Right renal cortex interstitium (tissue), 3 donors: ENCODE data around the gene BBLN. TPM values are rescaled to one million over a fixed set of nuclear protein-coding genes. Genes with fewer than 3 reads are reported as not detected.

Experiments
- DNase-seq, 3 donors: peaks; one replicate each; pipeline ENCODE4 v3.0.0-alpha.2; 2013; ENCODE audit warnings: low read depth in 3 of 3, low spot score in 2 of 3
- polyA plus RNA-seq, 3 donors: library from polyadenylated mRNA; unstranded; fragments of 120-200 nt; gene quantifications; one replicate each; pipeline ENCODE4 v1.2.1, GENCODE V29; 2013; ENCODE audit not compliant: insufficient read length in 3 of 3

The BBLN gene
- polyA plus RNA-seq, 3 donors, result 27.6 to 36.7 (median 30.9) TPM

DNA sequence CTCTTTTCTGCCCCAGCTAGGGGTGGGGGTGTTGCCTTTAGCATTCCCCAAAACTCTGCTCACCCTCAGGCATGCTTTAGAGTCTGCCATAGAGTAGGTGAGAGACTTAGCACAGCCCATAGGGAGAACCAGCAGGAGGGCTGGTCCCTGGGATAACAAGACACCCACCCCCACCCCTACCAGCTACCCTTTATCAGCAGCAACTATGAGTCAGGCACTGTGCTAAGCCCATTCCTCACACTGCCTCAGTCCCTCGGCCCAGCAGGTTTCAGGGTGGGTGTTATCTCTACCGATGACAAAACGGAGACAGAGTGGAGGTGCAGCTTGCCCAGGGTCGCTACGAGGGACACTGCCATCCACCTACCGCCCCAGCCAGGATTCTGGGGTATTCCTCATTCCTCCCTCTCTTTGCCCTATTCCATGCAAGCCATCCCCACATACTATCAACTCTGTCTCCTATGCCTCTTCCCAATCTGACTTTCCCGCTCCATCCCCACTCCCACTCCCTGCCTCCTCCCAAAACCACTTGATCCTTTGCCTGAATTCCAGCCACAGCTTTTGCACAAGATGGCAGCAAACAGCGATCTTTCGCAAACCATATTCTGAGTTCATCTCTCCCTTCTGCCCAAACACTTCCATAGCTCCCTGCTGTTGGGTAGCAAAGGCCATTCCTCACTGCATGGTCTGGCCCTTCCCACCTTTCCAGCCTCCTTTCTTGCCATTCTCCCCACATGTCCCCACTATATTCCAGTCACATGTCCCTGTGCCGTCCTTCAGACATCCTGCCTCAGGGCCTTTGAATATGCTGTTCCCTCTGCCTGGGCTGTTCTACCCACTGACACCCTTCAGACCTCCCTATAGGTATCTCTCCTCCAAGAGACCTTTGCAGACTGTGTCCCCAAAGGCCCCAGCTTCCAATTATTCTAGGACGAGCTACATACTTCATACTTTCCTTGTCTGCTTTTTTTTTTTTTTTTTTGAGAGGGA lies 26.2 kb downstream of the BBLN start:
- DNase-seq, result no peak

- no peak for DNase-seq
These were observed 27.3 kb downstream of the BBLN start for GRCh38 chr9:128187361-128187760.

- DNase-seq, result no peak
These were observed 28.1 kb downstream of the BBLN start for GRCh38 chr9:128188209-128188608.

GRCh38 chr9:128190013-128190412 lies 29.9 kb downstream of the BBLN start:
- DNase-seq, result no peak

GRCh38 chr9:128190516-128191405 lies 30.7 kb downstream of the BBLN start:
- DNase-seq, result no peak

DNA sequence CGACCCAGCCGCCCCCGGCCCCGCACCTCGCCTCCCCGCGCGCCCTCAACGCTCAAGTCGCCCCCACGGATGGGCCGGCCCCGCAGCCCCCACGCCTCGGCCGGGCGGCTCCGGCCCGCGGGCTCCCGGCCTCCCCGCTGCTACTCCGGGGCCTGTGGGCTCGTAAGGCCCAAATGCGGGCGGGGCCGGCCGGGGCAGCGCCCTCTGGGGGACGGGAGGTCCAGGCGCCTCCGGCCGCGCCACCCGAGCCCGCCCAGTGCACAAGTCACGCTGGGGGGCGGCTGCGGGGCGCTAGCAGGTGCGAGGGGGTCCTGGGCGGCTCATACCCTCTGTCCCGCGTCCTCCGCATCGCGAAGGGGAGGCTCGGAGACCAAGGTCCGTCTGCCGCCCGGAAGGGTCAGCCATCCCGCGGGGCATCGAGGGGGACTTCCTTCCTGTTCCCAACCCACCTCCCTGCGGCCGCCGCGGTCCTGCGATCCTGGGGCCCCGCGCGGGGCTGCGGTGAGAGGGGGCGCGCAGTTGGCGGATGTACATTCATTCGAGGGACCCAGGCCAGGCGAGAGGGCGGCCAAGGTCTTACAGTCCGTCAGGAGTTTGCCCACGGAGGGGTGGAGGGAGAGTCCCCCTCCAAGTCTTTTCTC lies 31.5 kb downstream of the BBLN start, which contains the start of gene CIZ1:
TSS of gene CIZ1 (minus strand) at position 167 of the 641 bp plus-strand sequence. CDS start 715 bp downstream, outside the sequence.
- no peak for DNase-seq

DNA sequence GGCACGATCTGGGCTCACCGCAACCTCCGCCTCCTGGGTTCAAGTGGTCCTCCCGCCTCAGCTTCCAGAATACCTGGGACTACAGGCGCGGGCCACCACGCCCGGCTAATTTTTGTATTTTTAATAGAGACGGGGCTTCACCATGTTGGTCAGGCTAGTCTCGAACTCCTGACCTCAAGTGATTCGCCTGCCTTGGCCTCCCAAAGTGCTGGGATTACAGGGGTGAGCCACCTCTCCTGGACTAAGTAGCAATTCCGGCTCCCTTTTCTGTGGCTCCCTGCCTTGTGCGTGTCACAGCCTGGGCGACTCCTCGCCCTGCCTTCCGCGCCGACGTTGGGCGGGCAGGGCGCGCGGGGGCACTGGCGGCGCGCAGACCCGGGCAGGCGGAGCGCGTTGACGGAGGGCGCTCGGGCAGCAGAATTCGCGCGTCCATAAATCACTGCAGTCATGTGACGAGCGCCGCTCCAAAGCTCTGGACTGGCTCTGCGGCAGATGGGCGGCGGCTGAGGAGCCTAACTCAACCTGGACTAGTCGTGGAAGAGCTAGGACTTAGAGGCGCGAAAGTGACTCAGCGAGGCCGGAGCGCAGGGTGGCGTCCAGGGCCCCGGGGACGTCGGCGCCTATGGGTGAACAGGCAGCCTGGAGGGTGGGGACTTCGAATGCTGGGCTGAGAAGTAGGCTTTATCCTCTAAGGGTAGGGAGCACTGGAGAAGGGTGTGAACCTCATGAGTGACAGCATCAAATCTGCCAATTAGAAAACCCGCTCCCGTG lies 32.7 kb downstream of the BBLN start:
- DNase-seq, result peak in 1 of 3 donors; percentile 76

DNA sequence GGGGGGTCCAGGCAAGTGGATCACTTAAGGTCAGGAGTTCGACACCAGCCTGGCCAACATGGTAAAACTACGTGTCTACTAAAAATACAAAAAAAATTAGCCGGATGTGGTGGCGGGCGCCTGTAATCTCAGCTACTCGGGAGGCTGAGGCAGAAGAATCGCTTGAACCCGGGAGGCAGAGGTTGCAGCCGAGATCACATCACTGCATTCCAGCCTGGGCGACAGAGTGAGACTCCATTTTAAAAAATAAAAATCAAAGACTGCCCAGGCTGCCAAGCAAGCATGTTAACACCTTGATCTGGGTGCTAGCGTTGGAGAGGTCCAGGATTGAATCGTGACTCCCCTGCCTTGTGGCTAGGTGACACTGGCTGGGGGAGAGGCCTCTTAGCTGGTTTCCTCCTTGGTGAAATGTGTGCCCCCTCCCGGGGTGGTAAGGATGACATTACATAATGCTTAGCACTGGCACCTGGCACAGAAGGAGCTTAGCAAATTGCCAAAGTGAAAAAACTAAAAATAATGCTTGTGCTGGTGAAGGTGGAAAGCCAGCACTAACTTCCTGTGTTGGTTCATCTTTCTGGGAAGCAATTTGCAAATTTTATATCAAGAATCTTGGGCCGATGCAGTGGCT lies 33.5 kb downstream of the BBLN start:
- DNase-seq, result no peak

- no peak for DNase-seq
These were observed 41.6 kb downstream of the BBLN start for GRCh38 chr9:128201441-128202369.

- no peak for DNase-seq
These were observed 42.6 kb downstream of the BBLN start for GRCh38 chr9:128202648-128203023.

DNA sequence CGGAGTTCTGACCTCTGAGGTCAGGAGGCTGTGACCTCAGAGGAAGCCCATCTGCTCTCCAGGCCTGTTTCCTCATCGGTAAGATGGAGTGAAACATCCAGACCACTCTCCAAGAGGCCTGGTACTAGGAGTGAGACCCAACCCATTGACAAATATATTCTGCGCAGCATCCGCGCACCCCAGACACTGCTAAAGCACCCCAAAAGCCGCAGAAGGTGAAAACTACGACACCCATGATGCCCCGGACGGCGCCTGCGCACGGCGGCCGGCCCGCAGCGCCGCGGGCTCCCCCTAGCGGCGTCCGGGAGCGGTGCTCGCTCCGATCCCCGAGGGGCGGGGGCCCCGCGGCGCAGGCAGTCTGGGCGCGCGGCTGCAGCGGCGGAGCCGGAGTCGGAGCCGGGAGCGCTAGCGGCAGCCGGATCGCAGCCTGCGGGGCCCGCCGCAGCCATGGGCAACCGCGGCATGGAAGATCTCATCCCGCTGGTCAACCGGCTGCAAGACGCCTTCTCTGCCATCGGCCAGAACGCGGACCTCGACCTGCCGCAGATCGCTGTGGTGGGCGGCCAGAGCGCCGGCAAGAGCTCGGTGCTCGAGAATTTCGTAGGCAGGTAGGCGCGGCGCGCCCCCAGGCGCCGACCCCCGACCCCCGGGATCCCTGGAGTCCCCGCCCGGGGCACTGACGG lies 43.1 kb downstream of the BBLN start, which contains the start of gene DNM1:
TSS of gene DNM1 (plus strand) at position 356 of the 683 bp plus-strand sequence. CDS start at position 448, 92 bp downstream.
- no peak for DNase-seq

DNA sequence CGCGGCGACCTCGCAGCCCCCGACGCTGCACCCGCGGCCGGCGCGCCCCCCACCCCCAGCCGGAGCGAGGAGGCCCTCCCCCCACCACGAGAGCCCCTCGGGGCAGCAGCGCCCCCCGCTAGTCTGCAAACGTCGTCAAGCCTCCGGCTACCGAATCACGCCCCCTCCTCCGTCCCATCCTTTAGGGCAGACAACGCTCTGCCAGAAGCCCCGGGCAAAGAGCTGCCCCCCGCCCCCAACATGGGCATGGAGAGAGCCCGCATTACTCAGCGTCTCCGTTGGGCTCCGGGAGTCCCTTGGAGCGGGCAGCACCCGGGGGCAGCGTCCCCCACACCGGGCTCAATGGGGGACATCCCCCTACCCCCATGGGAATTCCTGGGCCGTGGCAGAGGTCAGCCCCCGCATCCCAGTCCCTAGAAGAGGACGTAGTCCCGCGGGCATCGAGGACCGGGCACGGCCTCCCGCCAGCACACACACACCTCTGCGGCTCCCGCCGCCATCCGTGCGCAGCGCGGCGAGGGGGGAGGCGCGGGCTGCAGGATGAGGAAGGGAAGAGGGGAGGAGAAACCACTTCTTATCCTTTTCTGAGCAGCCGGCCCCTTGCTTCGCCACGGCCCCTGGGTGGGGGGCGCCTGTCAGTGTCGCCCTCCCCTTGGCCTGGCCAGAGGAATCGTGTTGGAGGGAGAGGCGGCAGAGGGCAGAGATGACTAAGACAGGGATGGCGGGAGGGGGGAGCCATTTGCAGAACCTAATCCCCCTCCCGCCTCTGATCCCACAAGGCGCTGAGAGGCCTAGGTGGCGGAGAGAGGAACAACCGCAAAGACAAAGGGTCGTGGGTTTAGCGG lies 43.9 kb downstream of the BBLN start:
- DNase-seq, result no peak

DNA sequence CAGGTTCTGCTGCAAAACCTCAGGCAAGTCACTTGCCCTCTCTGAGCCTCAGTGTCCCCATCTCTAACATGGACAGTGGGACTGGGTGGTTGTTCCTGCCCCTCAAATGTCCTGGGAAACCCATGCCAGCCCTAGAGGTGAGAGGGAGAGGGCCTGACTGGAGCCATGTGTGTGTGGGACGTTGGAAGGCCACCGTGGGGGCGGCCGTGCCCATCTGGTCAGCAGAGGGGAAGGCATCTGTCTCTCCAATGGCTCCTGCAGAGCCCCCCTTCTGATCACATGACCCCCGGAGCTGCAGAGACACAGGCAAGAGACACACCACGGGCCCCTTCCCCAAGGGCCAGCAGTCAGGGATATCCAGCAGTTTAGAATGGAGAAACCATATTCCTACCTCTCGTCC lies 44.8 kb downstream of the BBLN start:
- DNase-seq, result no peak

GRCh38 chr9:128205296-128205944 lies 45.4 kb downstream of the BBLN start:
- DNase-seq, result no peak

DNA sequence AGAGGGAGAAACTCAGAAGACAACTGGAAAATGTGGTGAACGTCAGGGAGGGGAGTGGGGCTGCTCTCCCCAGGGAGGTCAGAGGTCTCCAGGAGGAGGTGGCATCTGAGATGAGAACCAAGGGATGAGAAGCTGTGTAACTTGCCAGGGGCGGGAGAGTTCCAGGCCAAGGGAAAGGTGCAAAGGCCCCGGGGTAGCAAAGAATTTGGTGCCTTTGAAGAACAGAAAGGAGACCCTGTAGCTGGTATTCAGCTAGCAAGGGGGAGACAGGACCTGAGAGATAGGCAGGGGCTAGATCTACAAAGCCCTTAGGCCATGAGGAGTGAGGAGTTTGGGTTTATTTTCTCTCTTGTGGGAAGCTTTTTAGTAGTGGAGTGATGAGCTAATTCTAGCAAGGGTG lies 46.4 kb downstream of the BBLN start:
- no peak for DNase-seq
